A673 (cell line): ENCODE data around the gene TCFL5. TPM values are rescaled to one million over a fixed set of nuclear protein-coding genes. Genes with fewer than 3 reads are reported as not detected.

Source experiments
- BruUV-seq: library from RNA; stranded (reverse); fragments of 400-500 nt; replicated peaks from 2 replicates; lab custom pipeline; 2021; lab: Mats Ljungman, UMichigan
- CTCF ChIA-PET: fragments of 300-600 bp; sonication (Branson Sonifier 250); formaldehyde crosslinking; loops from one replicate; lab custom pipeline; 2022; ENCODE audit warnings: antibody characterized with exemption; lab: Charles Lee
- POLR2A ChIA-PET: fragments of 300-600 bp; sonication (Branson Sonifier 250); formaldehyde crosslinking; loops from one replicate; lab custom pipeline; 2022; ENCODE audit warnings: antibody characterized with exemption; ENCODE audit not compliant: low non-redundant PET; lab: Charles Lee
- DNase-seq: peaks from one replicate; pipeline ENCODE4 v3.0.0-alpha.2; 2015; ENCODE audit warnings: low spot score
- H3K27ac ChIP-seq: fragments of 200-600 bp; sonication (generic); 2 replicates; pipeline ENCODE4 v1.5.1; 2016; ENCODE audit warnings: mixed run types, low read depth, mild to moderate bottlenecking, mixed read lengths, antibody characterized with exemption, low read length; ENCODE audit not compliant: poor library complexity, severe bottlenecking
- H3K27me3 ChIP-seq: fragments of 200-600 bp; sonication (generic); replicated peaks from 2 replicates; pipeline ENCODE4 v1.6.1; 2017; ENCODE audit warnings: mixed run types, low read depth, mild to moderate bottlenecking, mixed read lengths, antibody characterized with exemption, low read length; ENCODE audit not compliant: insufficient read depth, poor library complexity
- H3K36me3 ChIP-seq: fragments of 200-600 bp; sonication (generic); 2 replicates; pipeline ENCODE4 v1.6.1; 2016; ENCODE audit warnings: mixed run types, mild to moderate bottlenecking, mixed read lengths, antibody characterized with exemption, low read length; ENCODE audit not compliant: insufficient read depth, poor library complexity, severe bottlenecking
- H3K4me1 ChIP-seq: fragments of 200-600 bp; sonication (generic); 2 replicates; pipeline ENCODE4 v1.6.1; 2017; ENCODE audit warnings: mixed run types, mild to moderate bottlenecking, mixed read lengths, antibody characterized with exemption, low read length; ENCODE audit not compliant: insufficient read depth, poor library complexity, severe bottlenecking
- H3K4me3 ChIP-seq: fragments of 200-600 bp; sonication (generic); 2 replicates; pipeline ENCODE4 v1.5.1; 2016; ENCODE audit warnings: low read depth, mixed run types, mild to moderate bottlenecking, mixed read lengths, low read length; ENCODE audit not compliant: poor library complexity, severe bottlenecking
- H3K9me3 ChIP-seq: fragments of 200-600 bp; sonication (generic); 2 replicates; pipeline ENCODE4 v1.6.1; 2016; ENCODE audit warnings: mixed run types, low read depth, mild to moderate bottlenecking, mixed read lengths, antibody characterized with exemption, low read length; ENCODE audit not compliant: poor library complexity, severe bottlenecking
- CTCF ChIP-seq: fragments of 300-800, 200-600 bp; sonication (generic); conservative IDR thresholded peaks from 2 replicates; pipeline ENCODE4 v1.5.1; 2017; ENCODE audit warnings: low read depth, mild to moderate bottlenecking, antibody characterized with exemption, low read length, moderate library complexity, mixed read lengths
- EZH2 ChIP-seq: fragments of 200-600 bp; sonication (generic); IDR thresholded peaks from 2 replicates; pipeline ENCODE4 v1.6.1; 2017; ENCODE audit warnings: borderline replicate concordance, low read depth, mild to moderate bottlenecking, mixed read lengths, antibody characterized with exemption, low read length; ENCODE audit not compliant: poor library complexity, severe bottlenecking
- intact Hi-C: fragments of 100-400 bp; cut with micrococcal nuclease; formaldehyde crosslinking; loops from one replicate; pipeline ENCODE4 v1.10.0; 2022; ENCODE audit not compliant: unreplicated experiment
- total RNA-seq: library from RNA; stranded (reverse); gene quantifications from 2 replicates; pipeline ENCODE4 v1.2.3, GENCODE V29; 2021

The TCFL5 gene
- total RNA-seq, 1 experiment from 2014 or later: 13.9 TPM

- no TSS peak for BruUV-seq
Measured at GRCh38 chr20:62799873-62800272, 61.7 kb downstream of the TCFL5 start.

GRCh38 chr20:62799459-62799858 lies 62.2 kb downstream of the TCFL5 start:
- Histone ChIP-seq H3K27me3 (no peaks in the 10 kb centered on the region), H3K4me1 (peaks cover 20% of the 10 kb centered on the region), H3K36me3 (peaks cover 37% of the 10 kb centered on the region), H3K9me3 (no peaks in the 10 kb centered on the region), H3K4me3 (no peak overlapping the region), H3K27ac (no peak overlapping the region)
- ChIA-PET POLR2A (no interaction called here), CTCF (no interaction called here)
- no peak for DNase-seq
- TF ChIP-seq EZH2: no peak
- no peak for TF ChIP-seq CTCF
- TSS peak; percentile 32 for BruUV-seq
- intact Hi-C loops: no loop called here

More at GRCh38 chr20:62799873-62800272, 61.7 kb downstream of the TCFL5 start:
- TF ChIP-seq CTCF (no peak), EZH2 (no peak)
- POLR2A ChIA-PET: no interaction called here
- Histone ChIP-seq H3K4me3 (no peak overlapping the region), H3K27me3 (no peaks in the 10 kb centered on the region), H3K9me3 (no peaks in the 10 kb centered on the region), H3K36me3 (peaks cover 37% of the 10 kb centered on the region), H3K27ac (no peak overlapping the region), H3K4me1 (peaks cover 17% of the 10 kb centered on the region)
- CTCF ChIA-PET: no interaction called here
- intact Hi-C loops: no loop called here
- DNase-seq: no peak

GRCh38 chr20:62799036-62799435 lies 62.6 kb downstream of the TCFL5 start:
- TF ChIP-seq CTCF (no peak), EZH2 (no peak)
- peaks cover 17% of the 10 kb centered on the region for H3K4me1 ChIP-seq
- DNase-seq: no peak
- no peak overlapping the region for H3K27ac ChIP-seq
- no peaks in the 10 kb centered on the region for H3K9me3 ChIP-seq
- no peak overlapping the region for H3K4me3 ChIP-seq
- BruUV-seq: no TSS peak
- intact Hi-C loops: no loop called here
- CTCF ChIA-PET: no interaction called here
- H3K27me3 ChIP-seq: no peaks in the 10 kb centered on the region
- POLR2A ChIA-PET: no interaction called here
- peaks cover 37% of the 10 kb centered on the region for H3K36me3 ChIP-seq
